ENCODE results near the gene RRBP1. TPM values are rescaled to one million over a fixed set of nuclear protein-coding genes. Genes with fewer than 3 reads are reported as not detected.
A peak's percentile ranks its signal among the peaks of the same experiment; 100 is the strongest.

The RRBP1 gene
- total RNA-seq, 1 donor from 2014 or later: 170 TPM

GRCh38 chr20:17622086-17622850, 59.8 kb downstream of the RRBP1 start:
- peak; percentile 51 for DNase-seq (ENCODE audit: low spot score)

- DNase-seq (ENCODE audit: low spot score): peak; percentile 67
Observed at GRCh38 chr20:17621229-17621968, 60.6 kb downstream of the RRBP1 start.

GRCh38 chr20:17620371-17621228, 61.4 kb downstream of the RRBP1 start:
- DNase-seq (ENCODE audit: low spot score): peak; percentile 85

GRCh38 chr20:17619351-17620093, 62.5 kb downstream of the RRBP1 start:
- DNase-seq (ENCODE audit: low spot score): peak; percentile 82

GRCh38 chr20:17618673-17619013, 63.4 kb downstream of the RRBP1 start:
- no peak for DNase-seq (ENCODE audit: low spot score)

GRCh38 chr20:17617868-17618672, 64.0 kb downstream of the RRBP1 start:
- peak; percentile 86 for DNase-seq (ENCODE audit: low spot score)

- peak; percentile 87 for DNase-seq (ENCODE audit: low spot score)
Observed at GRCh38 chr20:17617212-17617867, 64.7 kb downstream of the RRBP1 start.

- peak; percentile 88 for DNase-seq (ENCODE audit: low spot score)
Observed at GRCh38 chr20:17616480-17617211, 65.4 kb downstream of the RRBP1 start.

- peak; percentile 85 for DNase-seq (ENCODE audit: low spot score)
Observed at GRCh38 chr20:17615645-17616479, 66.2 kb downstream of the RRBP1 start.

- DNase-seq (ENCODE audit: low spot score): peak; percentile 85
Observed at GRCh38 chr20:17614812-17615644, 67.0 kb downstream of the RRBP1 start.

GRCh38 chr20:17614176-17614811, 67.7 kb downstream of the RRBP1 start:
- DNase-seq (ENCODE audit: low spot score): peak; percentile 91

- DNase-seq (ENCODE audit: low spot score): peak; percentile 87
Observed at GRCh38 chr20:17613328-17614175, 68.5 kb downstream of the RRBP1 start.

- no peak for DNase-seq (ENCODE audit: low spot score)
Observed at GRCh38 chr20:17612992-17613327, 69.1 kb downstream of the RRBP1 start.

GRCh38 chr20:17612287-17612991, 69.6 kb downstream of the RRBP1 start:
- peak; percentile 88 for DNase-seq (ENCODE audit: low spot score)
